Hepatocyte (in vitro differentiated cells): ENCODE results near the gene WNT5B. TPM values are rescaled to one million over a fixed set of nuclear protein-coding genes. Genes with fewer than 3 reads are reported as not detected.

ENCODE experiments used
- DNase-seq: peaks from one replicate; pipeline ENCODE4 v3.0.0-alpha.2; 2016; ENCODE audit warnings: low spot score
- H2AFZ ChIP-seq: fragments of 200-600 bp; sonication (generic); 2 replicates; pipeline ENCODE4 v1.6.0; 2016; ENCODE audit warnings: antibody characterized with exemption, mild to moderate bottlenecking
- H3K27ac ChIP-seq: fragments of 200-600 bp; sonication (generic); 2 replicates; pipeline ENCODE4 v1.5.1; 2016; ENCODE audit warnings: mild to moderate bottlenecking
- H3K27me3 ChIP-seq: fragments of 200-600 bp; sonication (generic); 2 replicates; pipeline ENCODE4 v1.6.1; 2016
- H3K36me3 ChIP-seq: fragments of 200-600 bp; sonication (generic); replicated peaks from 2 replicates; pipeline ENCODE4 v1.5.1; 2016; ENCODE audit warnings: low read depth; ENCODE audit not compliant: insufficient read depth
- H3K4me1 ChIP-seq: fragments of 200-600 bp; sonication (generic); 2 replicates; pipeline ENCODE4 v1.5.1; 2016; ENCODE audit warnings: mild to moderate bottlenecking, moderate library complexity; ENCODE audit not compliant: insufficient read depth
- H3K4me2 ChIP-seq: fragments of 200-600 bp; sonication (generic); 2 replicates; pipeline ENCODE4 v1.6.0; 2016
- H3K4me3 ChIP-seq: fragments of 200-600 bp; sonication (generic); 2 replicates; pipeline ENCODE4 v1.5.1; 2016; ENCODE audit warnings: mild to moderate bottlenecking
- H3K79me2 ChIP-seq: fragments of 200-600 bp; sonication (generic); 2 replicates; pipeline ENCODE4 v1.6.0; 2017; ENCODE audit warnings: mild to moderate bottlenecking
- H3K9me2 ChIP-seq: fragments of 200-600 bp; sonication (generic); replicated peaks from 2 replicates; pipeline ENCODE4 v1.6.0; 2017; ENCODE audit warnings: mild to moderate bottlenecking; ENCODE audit not compliant: insufficient read depth
- H3K9me3 ChIP-seq: fragments of 200-600 bp; sonication (generic); 2 replicates; pipeline ENCODE4 v1.5.1; 2016; ENCODE audit warnings: low read depth, mild to moderate bottlenecking
- H4K20me1 ChIP-seq: fragments of 200-600 bp; sonication (generic); 2 replicates; pipeline ENCODE4 v1.6.0; 2016; ENCODE audit warnings: mild to moderate bottlenecking; ENCODE audit not compliant: insufficient read depth, poor library complexity, severe bottlenecking
- EZH2 ChIP-seq: fragments of 200-600 bp; sonication (generic); IDR thresholded peaks from 2 replicates; pipeline ENCODE4 v1.6.1; 2016; ENCODE audit warnings: antibody characterized with exemption, mild to moderate bottlenecking, borderline replicate concordance
- EZH2phosphoT487 ChIP-seq: fragments of 200-600 bp; sonication (generic); IDR thresholded peaks from one replicate; pipeline ENCODE4 v1.6.1; 2018; ENCODE audit warnings: antibody characterized with exemption, mild to moderate bottlenecking, low read depth, moderate library complexity; ENCODE audit not compliant: unreplicated experiment, severe bottlenecking
- WGBS: methylation state at CpG from one replicate; pipeline ENCODE4 v1.1.6; 2016; ENCODE audit warnings: low lambda C conversion rate; ENCODE audit errors: missing lambda C conversion rate; 5-methylcytosine and 5-hydroxymethylcytosine counted together
- polyA plus RNA-seq: library from polyadenylated mRNA; unstranded; fragments of >200 nt; fragmentation: Nextera tagmentation; extraction: Ambion mirVana; gene quantifications from 2 replicates; pipeline ENCODE4 v1.2.1, GENCODE V29; 2016
- total RNA-seq: library from RNA; depleted of rRNA; stranded (reverse); fragments of >200 nt; gene quantifications from 2 replicates; pipeline ENCODE4 v1.2.3, GENCODE V29; 2014
- TF ChIP-seq, protein P1 (sequence below): fragments of 200-600 bp; sonication (generic); IDR thresholded peaks from 2 replicates; pipeline ENCODE4 v1.5.1; 2016; ENCODE audit warnings: antibody characterized with exemption, mild to moderate bottlenecking; ENCODE audit not compliant: poor library complexity

Gene WNT5B
- total and polyA plus RNA-seq, 2 experiments from 2014 or later, result 16.6 to 35.3 TPM

DNA sequence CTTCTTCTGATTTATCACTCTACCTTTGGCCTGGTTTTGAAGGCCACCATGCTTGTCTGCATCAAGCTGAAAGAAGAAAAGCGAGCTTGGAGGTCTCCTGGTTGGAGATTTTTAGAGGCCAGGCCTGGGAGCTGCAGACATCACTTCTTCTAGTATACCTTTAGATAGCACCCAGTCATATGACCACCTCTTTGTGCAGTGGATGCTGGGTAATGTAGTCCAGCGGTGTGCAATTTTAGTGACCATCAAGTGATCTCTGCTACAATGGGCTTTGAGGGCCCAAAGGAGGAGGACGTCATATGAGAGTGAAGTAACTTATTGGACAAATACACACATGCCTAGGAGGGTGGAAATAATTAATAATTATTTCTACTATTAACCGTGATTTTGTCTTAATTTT, 15.2 kb upstream of the WNT5B start:
- TF ChIP-seq EZH2 (no peak), EZH2phosphoT487 (no peak)
- TF ChIP-seq, protein P1, sequence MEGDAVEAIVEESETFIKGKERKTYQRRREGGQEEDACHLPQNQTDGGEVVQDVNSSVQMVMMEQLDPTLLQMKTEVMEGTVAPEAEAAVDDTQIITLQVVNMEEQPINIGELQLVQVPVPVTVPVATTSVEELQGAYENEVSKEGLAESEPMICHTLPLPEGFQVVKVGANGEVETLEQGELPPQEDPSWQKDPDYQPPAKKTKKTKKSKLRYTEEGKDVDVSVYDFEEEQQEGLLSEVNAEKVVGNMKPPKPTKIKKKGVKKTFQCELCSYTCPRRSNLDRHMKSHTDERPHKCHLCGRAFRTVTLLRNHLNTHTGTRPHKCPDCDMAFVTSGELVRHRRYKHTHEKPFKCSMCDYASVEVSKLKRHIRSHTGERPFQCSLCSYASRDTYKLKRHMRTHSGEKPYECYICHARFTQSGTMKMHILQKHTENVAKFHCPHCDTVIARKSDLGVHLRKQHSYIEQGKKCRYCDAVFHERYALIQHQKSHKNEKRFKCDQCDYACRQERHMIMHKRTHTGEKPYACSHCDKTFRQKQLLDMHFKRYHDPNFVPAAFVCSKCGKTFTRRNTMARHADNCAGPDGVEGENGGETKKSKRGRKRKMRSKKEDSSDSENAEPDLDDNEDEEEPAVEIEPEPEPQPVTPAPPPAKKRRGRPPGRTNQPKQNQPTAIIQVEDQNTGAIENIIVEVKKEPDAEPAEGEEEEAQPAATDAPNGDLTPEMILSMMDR, result no peak
- WGBS, result 89% methylated on average over 4 of the region's 4 CpGs
- H2AFZ ChIP-seq, result no peak overlapping the region
- H3K4me1 ChIP-seq, result no peaks in the 10 kb centered on the region
- no peaks in the 10 kb centered on the region for H3K27me3 ChIP-seq
- no peaks in the 10 kb centered on the region for H3K9me3 ChIP-seq
- no peaks in the 10 kb centered on the region for H3K79me2 ChIP-seq
- no peak overlapping the region for H3K4me2 ChIP-seq
- DNase-seq, result no peak
- H3K36me3 ChIP-seq, result no peaks in the 10 kb centered on the region
- no peak overlapping the region for H3K4me3 ChIP-seq
- H4K20me1 ChIP-seq, result no peaks in the 10 kb centered on the region
- H3K27ac ChIP-seq, result no peak overlapping the region
- H3K9me2 ChIP-seq, result no peaks in the 10 kb centered on the region

DNA sequence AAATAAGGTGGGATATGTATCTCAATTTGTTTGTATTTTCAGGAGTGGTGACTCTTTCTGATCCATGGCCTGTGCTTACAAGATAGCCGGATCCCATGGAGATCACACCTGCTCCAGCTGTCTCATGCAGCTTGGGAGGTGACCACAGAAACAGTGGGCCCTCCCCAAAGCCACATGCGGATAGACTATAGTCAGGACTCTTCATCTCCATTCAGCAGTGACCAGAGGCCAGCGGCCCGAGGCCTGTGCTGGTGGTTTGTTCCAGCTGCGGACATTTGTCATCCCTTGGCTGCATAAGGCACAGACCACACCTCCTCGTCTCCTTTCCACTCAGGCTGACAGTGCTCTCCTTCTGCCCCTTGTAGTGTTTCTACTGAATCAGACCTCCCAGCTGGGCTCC, 14.7 kb upstream of the WNT5B start:
- no peak overlapping the region for H3K4me2 ChIP-seq
- H3K36me3 ChIP-seq, result no peaks in the 10 kb centered on the region
- no peak for DNase-seq
- H3K4me3 ChIP-seq, result no peak overlapping the region
- H3K79me2 ChIP-seq, result no peaks in the 10 kb centered on the region
- WGBS, result 93% methylated on average over 6 of the region's 6 CpGs
- H3K9me3 ChIP-seq, result no peaks in the 10 kb centered on the region
- H3K27ac ChIP-seq, result no peak overlapping the region
- no peak overlapping the region for H2AFZ ChIP-seq
- no peaks in the 10 kb centered on the region for H3K4me1 ChIP-seq
- no peaks in the 10 kb centered on the region for H3K9me2 ChIP-seq
- TF ChIP-seq EZH2phosphoT487 (no peak), EZH2 (no peak)
- TF ChIP-seq, protein P1, result no peak
- H3K27me3 ChIP-seq, result no peaks in the 10 kb centered on the region
- H4K20me1 ChIP-seq, result no peaks in the 10 kb centered on the region

DNA sequence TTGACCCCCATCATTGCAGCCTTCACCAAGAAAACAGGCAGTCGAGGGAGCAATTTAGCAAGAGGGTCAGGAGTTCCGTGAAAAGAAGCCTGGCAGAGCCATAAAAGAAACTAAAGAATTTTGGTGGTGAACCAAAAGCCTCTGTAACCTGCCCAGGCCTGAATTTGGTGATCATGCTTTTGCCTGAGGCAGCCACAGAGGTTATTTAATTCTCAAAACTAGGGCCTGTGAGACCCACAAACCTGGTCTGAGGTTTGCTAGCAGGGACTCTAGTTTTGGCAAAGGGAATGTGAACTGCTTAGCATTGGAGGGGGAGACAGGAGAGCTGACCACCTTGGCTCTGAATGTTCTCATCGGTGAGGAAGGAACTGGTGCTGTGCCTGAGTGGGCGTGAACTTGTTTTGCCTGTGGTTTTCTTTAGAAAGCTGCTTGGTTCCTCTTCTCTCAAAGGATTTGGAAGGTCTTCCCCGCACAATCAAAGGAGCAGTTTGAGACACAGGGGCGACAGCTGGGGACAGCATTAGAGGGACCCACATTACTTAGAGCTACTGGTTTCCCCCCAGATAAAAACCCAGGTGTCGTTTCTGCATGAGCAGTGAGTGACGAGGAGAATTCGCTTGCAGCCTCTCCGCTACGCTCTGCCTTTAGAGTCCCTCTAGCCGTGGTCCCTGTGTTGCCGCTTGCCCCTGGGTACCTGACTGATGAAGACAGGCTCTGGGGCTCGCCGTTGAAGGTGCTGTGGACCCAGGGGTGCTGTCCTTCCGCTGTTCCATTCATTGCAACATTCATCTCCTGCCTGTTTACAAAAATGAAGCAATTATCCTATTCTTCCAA, 12.6 kb upstream of the WNT5B start:
- no peak overlapping the region for H3K27ac ChIP-seq
- no peaks in the 10 kb centered on the region for H3K9me3 ChIP-seq
- H3K4me1 ChIP-seq, result no peaks in the 10 kb centered on the region
- WGBS, result 91% methylated on average over 16 of the region's 16 CpGs
- no peaks in the 10 kb centered on the region for H3K36me3 ChIP-seq
- H3K9me2 ChIP-seq, result no peaks in the 10 kb centered on the region
- TF ChIP-seq EZH2 (no peak), EZH2phosphoT487 (no peak)
- TF ChIP-seq, protein P1, result no peak
- no peak overlapping the region for H3K4me3 ChIP-seq
- no peaks in the 10 kb centered on the region for H4K20me1 ChIP-seq
- no peak overlapping the region for H3K4me2 ChIP-seq
- H3K79me2 ChIP-seq, result no peaks in the 10 kb centered on the region
- DNase-seq, result no peak
- H2AFZ ChIP-seq, result no peak overlapping the region
- no peaks in the 10 kb centered on the region for H3K27me3 ChIP-seq
